K562 (cell line): ENCODE results near the gene MAGI2. TPM values are rescaled to one million over a fixed set of nuclear protein-coding genes. Genes with fewer than 3 reads are reported as not detected.

Experiments used
- ATAC-seq: fragments of 200-7000 bp; cut with Tn5 transposase; 3 replicates; pipeline ENCODE4 v1.9.1; 2020; ENCODE audit warnings: moderate library complexity
- BruUV-seq: library from RNA; stranded (reverse); fragments of 400-500 nt; replicated peaks from 2 replicates; lab custom pipeline; 2021; lab: Mats Ljungman, UMichigan
- CTCF ChIA-PET: fragments of 300-600 bp; formaldehyde crosslinking; extraction: SDS; loops from one replicate; lab custom pipeline; 2021; ENCODE audit warnings: low intra/inter-chr PET ratio; lab: Yijun Ruan, JAX
- POLR2A ChIA-PET: fragments of 300-600, 350-650 bp; sonication (Branson Sonifier 250); formaldehyde crosslinking; extraction: SDS; loops from one replicate; lab custom pipeline; 2021; ENCODE audit warnings: antibody characterized with exemption, inconsistent platforms; lab: Yijun Ruan, JAX
- DNase-seq, 4 experiments: peaks; one replicate each; pipeline versions ENCODE4 v3.0.0 to v3.0.0-alpha.2; 2011 to 2018; ENCODE audit warnings: low spot score in 3 of 4, mixed read lengths in 3 of 4; ENCODE audit errors: extremely low read depth in 1 of 4
- FAIRE-seq: peaks from 2 replicates; lab custom pipeline; 2011; peaks lifted over from hg19 to GRCh38; lab: Jason Lieb, UNC
- H2AFZ ChIP-seq: 2 replicates; pipeline ENCODE4 v1.6.0; 2011; ENCODE audit warnings: low read depth, low read length, control low read depth, inconsistent platforms
- H3K27ac ChIP-seq: fragments of 200-600 bp; 3 replicates; pipeline ENCODE4 v1.8.0; 2011; ENCODE audit warnings: low read depth, mild to moderate bottlenecking, control low read depth, inconsistent platforms, low read length, moderate library complexity, mixed read lengths; ENCODE audit errors: extremely low read depth
- H3K27me3 ChIP-seq, 2 experiments: fragments of 300-600 bp in 1 of 2; 2 replicates in 1 of 2; 3 replicates in 1 of 2; pipeline versions ENCODE4 v1.6.0 to v1.8.0; 2011; ENCODE audit warnings: inconsistent platforms in 2 of 2, low read length in 2 of 2, mild to moderate bottlenecking in 1 of 2, mixed read lengths in 1 of 2, moderate library complexity in 1 of 2; ENCODE audit not compliant: control insufficient read depth in 2 of 2, insufficient read depth in 2 of 2
- H3K36me3 ChIP-seq: fragments of 300-600 bp; 3 replicates; pipeline ENCODE4 v1.8.0; 2011; ENCODE audit warnings: mild to moderate bottlenecking, low read length, inconsistent platforms; ENCODE audit not compliant: control insufficient read depth, insufficient read depth
- H3K4me1 ChIP-seq, 2 experiments: fragments of 200-600 bp in 1 of 2; replicated peaks in 1 of 2; 2 replicates in 1 of 2; 3 replicates in 1 of 2; pipeline versions ENCODE4 v1.5.1 to v1.8.0; 2011; ENCODE audit warnings: inconsistent platforms in 2 of 2, low read length in 2 of 2, mild to moderate bottlenecking in 1 of 2, mixed read lengths in 1 of 2, moderate library complexity in 1 of 2; ENCODE audit not compliant: control insufficient read depth in 2 of 2, insufficient read depth in 2 of 2
- H3K4me2 ChIP-seq: 2 replicates; pipeline ENCODE4 v1.6.1; 2011; ENCODE audit warnings: low read length, control low read depth, inconsistent platforms, mixed read lengths; ENCODE audit not compliant: insufficient read depth
- H3K4me3 ChIP-seq: fragments of 200-600 bp; sonication (generic), shearing (Covaris generic); 2 replicates; pipeline ENCODE4 v1.5.1; 2016; ENCODE audit warnings: control low read depth, inconsistent platforms
- H3K79me2 ChIP-seq: fragments of 200-600 bp; 3 replicates; pipeline ENCODE4 v1.8.0; 2011; ENCODE audit warnings: low read length, inconsistent platforms; ENCODE audit not compliant: control insufficient read depth, insufficient read depth
- H3K9ac ChIP-seq, 2 experiments: 2 replicates each; pipeline versions ENCODE4 v1.6.0 to v1.6.1; 2011; ENCODE audit warnings: low read depth in 2 of 2, low read length in 2 of 2, control low read depth in 1 of 2, inconsistent platforms in 1 of 2, mild to moderate bottlenecking in 1 of 2, mixed read lengths in 1 of 2; ENCODE audit not compliant: insufficient read depth in 1 of 2
- H3K9me1 ChIP-seq: one replicate; pipeline ENCODE4 v1.6.0; 2011; ENCODE audit warnings: inconsistent platforms, mild to moderate bottlenecking, low read length, moderate library complexity; ENCODE audit not compliant: control insufficient read depth, insufficient read depth
- H3K9me3 ChIP-seq: replicated peaks from 2 replicates; pipeline ENCODE4 v1.5.1; 2011; ENCODE audit warnings: low read depth, low read length, inconsistent platforms; ENCODE audit not compliant: control insufficient read depth, insufficient read depth
- H4K20me1 ChIP-seq: replicated peaks from 2 replicates; pipeline ENCODE4 v1.6.1; 2011; ENCODE audit warnings: low read length, inconsistent platforms, mixed read lengths; ENCODE audit not compliant: control insufficient read depth, insufficient read depth
- BDP1 ChIP-seq: IDR thresholded peaks from 3 replicates; pipeline ENCODE4 v1.6.1; 2011; ENCODE audit not compliant: insufficient read length, insufficient read depth
- CBX2 ChIP-seq: fragments of 200-600 bp; sonication (generic); IDR thresholded peaks from one replicate; pipeline ENCODE4 v1.6.1; 2012; ENCODE audit warnings: mild to moderate bottlenecking, low read length, inconsistent platforms; ENCODE audit not compliant: insufficient read depth, poor library complexity, severe bottlenecking
- DDX20 ChIP-seq: fragments of 450-650 bp; IDR thresholded peaks from 2 replicates; pipeline ENCODE4 v1.6.1; 2016; ENCODE audit warnings: missing genetic modification characterization, low read depth, mild to moderate bottlenecking, missing compliant biosample characterization, moderate library complexity
- EZH2 ChIP-seq: IDR thresholded peaks from 2 replicates; pipeline ENCODE4 v1.6.1; 2012; ENCODE audit warnings: low read depth, mild to moderate bottlenecking, inconsistent platforms, low read length, borderline replicate concordance
- HNRNPH1 ChIP-seq: fragments of 200-400 bp; formaldehyde crosslinking; optimal IDR thresholded peaks from 2 replicates; pipeline ENCODE3; 2017; ENCODE audit warnings: low read depth, mild to moderate bottlenecking, low read length, moderate library complexity
- JUND ChIP-seq, 2 experiments: IDR thresholded peaks; 2 replicates in 1 of 2; 3 replicates in 1 of 2; pipeline ENCODE4 v1.6.1; 2011; ENCODE audit warnings: borderline replicate concordance in 2 of 2, low read depth in 2 of 2, low read length in 2 of 2, improper control_type of control experiment in 1 of 2, missing biosample characterization in 1 of 2, missing genetic modification characterization in 1 of 2, missing genetic modification reagents in 1 of 2
- PYGO2 ChIP-seq: fragments of 450-650 bp; IDR thresholded peaks from 2 replicates; pipeline ENCODE4 v1.6.1; 2016; ENCODE audit warnings: mild to moderate bottlenecking, missing genetic modification characterization, moderate library complexity, missing compliant biosample characterization
- RBM22 ChIP-seq: fragments of 200-400 bp; formaldehyde crosslinking; IDR thresholded peaks from 2 replicates; pipeline ENCODE4 v1.6.1; 2018; ENCODE audit warnings: low read length, low read depth; ENCODE audit not compliant: poor library complexity, severe bottlenecking
- SMAD3 ChIP-seq: fragments of 450-650 bp; formaldehyde crosslinking; conservative IDR thresholded peaks from 2 replicates; pipeline ENCODE4 v1.4.0; 2020; ENCODE audit warnings: mild to moderate bottlenecking
- XRCC3 ChIP-seq: fragments of 450-650 bp; IDR thresholded peaks from 2 replicates; pipeline ENCODE4 v1.6.1; 2017; ENCODE audit warnings: mild to moderate bottlenecking, moderate library complexity
- ZNF282 ChIP-seq: sonication (generic); formaldehyde crosslinking; IDR thresholded peaks from 2 replicates; pipeline ENCODE4 v1.8.1; 2023; ENCODE audit warnings: missing genetic modification reagents
- WGBS: fragments of 100-300 bp; shearing (Covaris generic); methylation state at CpG from one replicate; pipeline ENCODE4 v1.1.6; 2016; ENCODE audit warnings: low coverage, mixed read lengths; ENCODE audit not compliant: insufficient coverage; ENCODE audit errors: missing lambda C conversion rate; 5-methylcytosine and 5-hydroxymethylcytosine counted together
- in situ Hi-C: fragments of 300-500 bp; cut with MboI; formaldehyde crosslinking; loops from 4 replicates; pipeline ENCODE4 v1.15.0; 2018; ENCODE audit warnings: inconsistent platforms, mixed read lengths
- intact Hi-C: fragments of 100-400 bp; cut with micrococcal nuclease; formaldehyde crosslinking; loops from 2 replicates; pipeline ENCODE4 v1.14.2; 2022
- polyA plus RNA-seq, 8 experiments: library from polyadenylated mRNA; depleted of rRNA in 4 of 8; stranded (reverse) in 5 of 8; unstranded in 3 of 8; fragments of >200 nt; fragmentation: Nextera tagmentation in 2 of 8; fragmentation: Illumina TruSeq in 1 of 8; extraction: Ambion mirVana in 2 of 8; extraction: Trizol in 1 of 8; gene quantifications; 2 replicates each; pipeline versions ENCODE4 v1.2.1 to v1.2.3, GENCODE V29; 2011 to 2014; ENCODE audit warnings: inconsistent platforms in 1 of 8, missing spikeins in 1 of 8
- total RNA-seq, 7 experiments: library from RNA; depleted of rRNA in 6 of 7; stranded (reverse); fragments of >200 nt in 6 of 7; fragmentation: Illumina TruSeq in 2 of 7; extraction: Trizol in 2 of 7; gene quantifications; 2 replicates each; pipeline versions ENCODE4 v1.2.1 to v1.2.3, GENCODE V29; 2011 to 2021; ENCODE audit warnings: low replicate concordance in 1 of 7

MAGI2 gene
- total and polyA plus RNA-seq, 9 of the 15 experiments (the other 6 are each of a cell fraction or from before 2014, with no cell fraction given), result 0.27 to 1.4 (median 0.70) TPM

DNA sequence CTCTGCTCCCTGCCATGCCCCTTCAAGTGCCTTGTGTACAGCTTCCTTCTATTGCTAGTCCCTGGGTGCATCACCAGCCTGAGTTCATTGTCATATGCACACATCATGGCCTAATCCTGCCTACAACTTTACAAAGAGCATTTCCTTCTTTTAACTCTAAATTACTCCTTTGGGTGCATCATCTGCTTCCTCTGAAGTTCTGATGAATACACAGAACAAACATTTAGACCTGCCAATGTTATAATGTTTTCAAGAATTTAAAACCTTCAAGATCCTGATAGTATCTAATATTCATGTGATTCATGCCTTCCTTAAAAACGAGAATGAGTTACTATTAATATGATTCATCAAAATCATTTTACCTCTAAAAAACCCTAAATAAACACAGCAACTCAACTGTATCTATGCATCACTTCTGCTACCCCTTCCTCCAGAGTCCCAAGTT is 357.1 kb downstream of the MAGI2 start:
- Histone ChIP-seq H3K36me3 (no peaks in the 10 kb centered on the region), H2AFZ (no peak overlapping the region), H3K4me3 (no peak overlapping the region), H3K9me1 (no peaks in the 10 kb centered on the region), H3K9ac (no peak overlapping the region), H3K79me2 (no peaks in the 10 kb centered on the region), H3K9me3 (0 out of 2 replicates have a peak, but pooled peaks cover 2% of the 10 kb centered on the region), H3K27ac (no peak overlapping the region), H3K4me2 (no peak overlapping the region), H3K4me1 (no peaks in the 10 kb centered on the region), H3K27me3 (no peaks in the 10 kb centered on the region), H4K20me1 (no peaks in the 10 kb centered on the region)
- ChIA-PET POLR2A (no interaction called here), CTCF (no interaction called here)
- ATAC-seq, result no peak
- no peak for DNase-seq
- WGBS, result 0% methylated on average over 1 of the region's 1 CpG
- no TSS peak for BruUV-seq
- no peak for FAIRE-seq
- intact Hi-C loops, result no loop called here
- in situ Hi-C loops, result no loop called here
- TF ChIP-seq ZNF282 (CRISPR knock-in tag) (no peak), DDX20 (tag) (no peak), SMAD3 (CRISPR knock-in tag) (no peak), HNRNPH1 (no peak), RBM22 (no peak), PYGO2 (no peak), XRCC3 (no peak), JUND (IDR thresholded peaks at IDR 0.05; ENCODE audit: borderline replicate concordance, low read depth, low read length) (no peak), JUND (tag; IDR thresholded peaks at IDR 0.05; ENCODE audit: borderline replicate concordance, low read depth, low read length) (no peak), CBX2 (no peak), BDP1 (no peak), EZH2 (no peak)
